Uterus (tissue), 2 donors: ENCODE data around the gene ZBTB20.

ENCODE experiments used
- POLR2A ChIP-seq, 2 donors: fragments of 450-650 bp; IDR thresholded peaks; one replicate each; pipeline ENCODE4 v1.6.1; 2016; ENCODE audit warnings: antibody characterized with exemption in 2 of 2, mild to moderate bottlenecking in 1 of 2, moderate library complexity in 1 of 2
- TF ChIP-seq, protein P1 (sequence below), 4 experiments: fragments of 200-600 bp in 2 of 4; fragments of 450-650 bp in 2 of 4; sonication (generic) in 2 of 4; IDR thresholded peaks; one replicate each; pipeline ENCODE4 v1.5.1; 2016 to 2019; ENCODE audit warnings: antibody characterized with exemption in 4 of 4, mild to moderate bottlenecking in 2 of 4, moderate library complexity in 1 of 4

DNA sequence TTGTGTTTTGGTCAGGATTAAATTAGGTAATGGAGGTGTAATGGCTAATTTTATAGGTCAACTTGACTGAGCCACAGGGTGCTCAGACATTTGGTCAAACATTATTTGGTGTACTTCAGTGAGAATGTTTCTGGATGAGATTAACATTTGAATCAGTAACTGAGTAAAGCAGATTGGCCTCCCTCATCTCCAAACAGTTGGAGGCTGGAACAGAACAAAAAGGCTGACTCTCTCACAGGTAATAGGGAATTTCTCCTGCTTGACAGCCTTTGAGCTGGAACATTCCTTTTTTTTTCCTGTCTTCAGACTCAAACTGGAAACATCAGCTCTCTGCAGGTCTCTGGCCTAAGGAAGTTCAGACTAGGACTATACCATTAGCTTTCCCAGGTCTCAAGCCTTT lies 280.7 kb downstream of the ZBTB20 start:
- TF ChIP-seq, protein P1, sequence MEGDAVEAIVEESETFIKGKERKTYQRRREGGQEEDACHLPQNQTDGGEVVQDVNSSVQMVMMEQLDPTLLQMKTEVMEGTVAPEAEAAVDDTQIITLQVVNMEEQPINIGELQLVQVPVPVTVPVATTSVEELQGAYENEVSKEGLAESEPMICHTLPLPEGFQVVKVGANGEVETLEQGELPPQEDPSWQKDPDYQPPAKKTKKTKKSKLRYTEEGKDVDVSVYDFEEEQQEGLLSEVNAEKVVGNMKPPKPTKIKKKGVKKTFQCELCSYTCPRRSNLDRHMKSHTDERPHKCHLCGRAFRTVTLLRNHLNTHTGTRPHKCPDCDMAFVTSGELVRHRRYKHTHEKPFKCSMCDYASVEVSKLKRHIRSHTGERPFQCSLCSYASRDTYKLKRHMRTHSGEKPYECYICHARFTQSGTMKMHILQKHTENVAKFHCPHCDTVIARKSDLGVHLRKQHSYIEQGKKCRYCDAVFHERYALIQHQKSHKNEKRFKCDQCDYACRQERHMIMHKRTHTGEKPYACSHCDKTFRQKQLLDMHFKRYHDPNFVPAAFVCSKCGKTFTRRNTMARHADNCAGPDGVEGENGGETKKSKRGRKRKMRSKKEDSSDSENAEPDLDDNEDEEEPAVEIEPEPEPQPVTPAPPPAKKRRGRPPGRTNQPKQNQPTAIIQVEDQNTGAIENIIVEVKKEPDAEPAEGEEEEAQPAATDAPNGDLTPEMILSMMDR (IDR thresholded peaks at IDR 0.05), result no peak
- no peak for TF ChIP-seq POLR2A (IDR thresholded peaks at IDR 0.05)
